HG03442 (cell line): ENCODE data around the gene CLMP.

ENCODE experiments used
- ATAC-seq: cut with Tn5 transposase; IDR thresholded peaks from one replicate; pipeline ENCODE4 v1.9.1; 2021; ENCODE audit warnings: mild to moderate bottlenecking, moderate library complexity; ENCODE audit not compliant: unreplicated experiment

Gene CLMP

GRCh38 chr11:123191939-123192338 lies 3.1 kb downstream of the CLMP start:
- ATAC-seq = no peak

DNA sequence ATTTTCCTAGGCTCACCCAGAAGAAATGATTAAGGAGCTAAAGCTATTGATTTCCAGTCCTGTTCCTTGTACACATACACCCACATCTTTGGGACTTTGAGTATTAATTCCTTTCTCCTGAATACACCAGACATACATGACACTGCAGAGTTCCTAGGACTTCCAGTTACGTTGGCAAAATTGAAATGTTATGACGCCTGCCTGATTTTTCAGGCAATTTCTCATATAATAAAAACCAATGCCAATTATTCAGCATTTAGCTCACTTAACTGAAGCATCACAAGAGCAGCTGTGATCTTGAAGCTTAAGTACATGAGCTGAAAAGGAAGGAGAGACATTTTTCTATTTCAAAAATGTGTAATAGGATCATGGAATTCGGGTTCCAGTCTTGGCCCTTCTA lies 4.5 kb downstream of the CLMP start:
- ATAC-seq = no peak

DNA sequence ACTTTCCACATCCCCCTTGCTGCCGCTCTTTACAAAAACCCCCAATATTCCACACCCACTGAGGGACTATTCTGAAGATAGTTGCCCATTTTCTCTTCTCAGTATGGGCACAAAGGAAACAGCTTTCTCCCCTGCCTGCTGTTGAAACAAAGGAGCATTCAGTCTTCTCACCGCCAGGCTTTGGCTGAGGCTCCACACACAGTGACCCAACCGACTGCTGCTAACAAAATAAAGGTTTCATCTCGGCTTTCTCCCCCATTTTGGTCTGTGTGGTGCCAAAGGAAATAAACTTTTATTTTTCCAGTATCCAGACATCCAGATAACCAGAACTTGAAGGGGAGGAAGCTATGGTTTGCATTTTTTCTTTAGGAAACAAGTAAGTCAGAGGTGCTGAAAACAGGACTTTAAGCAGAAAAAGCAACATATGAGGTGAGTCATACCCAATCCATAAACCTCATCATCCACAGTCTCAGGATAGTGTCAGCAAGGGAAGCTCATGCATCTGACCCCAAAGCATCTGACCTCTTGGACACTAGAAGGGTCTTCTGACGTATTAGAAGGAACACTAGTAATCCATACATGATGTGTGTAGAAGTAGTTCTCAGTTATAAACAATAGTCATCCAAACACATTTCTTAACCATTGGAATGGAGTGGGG lies 6.4 kb downstream of the CLMP start:
- no peak for ATAC-seq

- no peak for ATAC-seq
Observed at GRCh38 chr11:123187665-123188507, 7.2 kb downstream of the CLMP start.

- ATAC-seq = no peak
Observed at GRCh38 chr11:123187248-123187647, 7.8 kb downstream of the CLMP start.

DNA sequence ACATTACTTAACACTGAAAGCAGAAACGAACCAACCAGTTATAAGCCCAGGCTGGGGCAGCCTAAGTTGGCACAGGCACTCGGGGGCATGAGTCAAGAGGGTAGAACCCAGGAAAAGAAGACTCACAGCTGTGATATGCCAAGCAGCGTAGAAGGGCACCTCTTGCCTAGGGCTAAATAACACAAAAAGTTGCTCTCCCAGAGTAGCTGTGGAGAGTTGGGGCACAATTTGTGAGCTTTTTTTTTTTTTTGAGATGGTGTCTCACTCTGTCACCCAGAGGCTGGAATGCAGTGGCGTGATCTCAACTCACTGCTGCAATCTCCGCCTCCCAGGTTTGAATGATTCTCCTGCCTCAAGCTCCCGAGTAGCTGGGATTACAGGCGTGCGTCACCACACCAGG lies 8.8 kb downstream of the CLMP start:
- no peak for ATAC-seq

DNA sequence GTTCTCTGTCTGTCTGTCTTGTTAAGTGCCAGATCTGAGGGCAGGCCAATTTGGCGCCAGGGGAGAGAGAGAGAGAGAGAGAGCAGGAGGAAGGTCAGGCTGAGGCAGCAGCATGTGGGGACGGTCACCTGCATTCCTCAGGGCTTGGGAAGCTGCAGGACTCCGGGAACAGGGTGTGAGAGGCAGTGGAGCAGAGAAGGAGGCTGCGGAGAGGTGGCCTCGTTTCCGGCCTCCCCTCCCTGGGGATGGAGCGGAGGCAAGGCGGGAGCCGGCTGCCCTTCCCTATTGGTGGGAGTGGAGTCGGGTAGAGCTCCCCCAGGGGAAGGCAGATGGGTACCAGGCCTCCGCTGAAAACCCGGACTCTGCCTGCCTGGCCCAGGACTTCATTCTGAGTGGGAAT lies 9.7 kb downstream of the CLMP start:
- no peak for ATAC-seq

DNA sequence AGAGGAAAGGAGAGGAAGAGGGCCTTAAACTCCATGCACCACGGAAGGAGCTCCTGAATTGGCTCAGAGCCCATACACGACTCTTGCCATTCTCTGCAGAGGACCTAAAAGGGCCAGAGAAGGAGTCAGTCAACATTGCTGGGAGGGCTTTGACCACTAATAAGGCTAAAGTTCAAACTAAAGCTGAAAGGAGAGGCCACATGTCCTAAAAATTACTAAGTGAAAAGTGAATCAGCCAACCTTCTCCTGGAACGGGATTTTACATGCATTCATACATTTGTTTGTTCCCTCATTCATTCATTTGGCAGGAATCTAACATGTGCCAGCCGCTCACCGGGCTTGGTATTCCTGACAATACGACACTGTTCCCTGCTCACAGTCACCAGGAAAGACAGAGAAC lies 10.5 kb downstream of the CLMP start:
- no peak for ATAC-seq

DNA sequence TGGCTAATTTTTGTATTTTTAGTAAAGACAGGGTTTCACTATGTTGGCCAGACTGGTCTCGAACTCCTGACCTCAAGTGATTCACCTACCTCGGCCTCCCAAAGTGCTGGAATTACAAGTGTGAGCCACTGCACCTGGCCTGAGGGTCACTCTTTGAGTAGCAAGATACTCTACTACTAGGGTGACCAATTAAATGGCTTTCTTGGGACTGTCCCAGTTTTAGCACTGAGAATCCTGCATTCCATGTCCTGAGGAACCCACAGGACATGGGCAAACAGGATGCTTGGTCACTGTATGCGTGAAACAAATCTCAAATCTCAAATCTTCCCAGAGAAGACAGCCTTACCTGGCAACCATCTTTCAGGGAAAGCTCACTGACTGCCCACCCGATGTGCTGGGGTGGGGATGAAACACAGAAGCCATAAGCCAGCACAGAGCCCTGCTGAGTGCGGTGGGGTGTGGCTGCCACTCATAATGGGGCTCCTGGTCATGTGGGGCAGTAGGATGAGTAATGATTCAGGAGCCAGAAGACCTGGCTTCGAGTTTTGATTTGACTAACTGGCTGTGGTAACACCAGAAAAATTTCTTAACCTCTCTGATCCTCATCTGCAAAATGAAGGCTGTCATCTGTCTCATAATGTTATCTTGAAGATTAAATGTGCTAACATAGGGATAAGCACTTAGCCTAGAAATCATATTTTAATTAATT lies 11.5 kb downstream of the CLMP start:
- ATAC-seq = no peak

DNA sequence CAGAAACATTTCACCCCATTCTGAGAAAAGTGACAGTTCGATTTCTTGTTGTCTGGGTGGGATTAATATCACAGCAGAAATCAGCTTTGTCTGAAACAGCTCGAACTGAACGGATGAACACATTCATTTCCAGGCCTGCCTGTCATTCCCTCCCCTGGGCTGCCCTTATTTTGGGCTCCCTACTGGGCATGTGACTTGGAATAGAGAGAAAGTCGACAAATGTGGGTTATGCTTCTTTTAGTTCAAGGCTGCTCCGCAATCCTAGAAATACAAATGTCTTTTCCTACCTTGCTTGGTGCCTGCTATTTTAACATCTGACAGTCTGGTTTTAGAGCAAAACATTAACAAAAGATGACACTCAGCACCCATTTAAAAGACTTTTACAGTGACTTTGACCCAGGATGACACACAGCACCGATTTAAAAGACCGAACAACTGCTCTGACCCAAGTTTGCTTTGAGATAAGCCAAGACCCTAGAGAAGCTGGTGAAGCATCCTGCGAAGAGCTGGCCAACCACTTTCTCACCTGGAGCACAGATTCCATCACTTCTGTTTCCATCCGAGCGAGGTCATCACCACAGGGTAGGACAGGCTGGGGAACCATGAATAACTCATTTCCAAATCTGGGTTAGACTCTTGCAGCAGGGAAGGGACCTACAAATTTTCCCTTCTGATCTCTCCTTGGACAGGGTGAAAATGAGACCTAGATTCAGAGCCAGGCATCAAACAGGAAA lies 13.1 kb downstream of the CLMP start:
- ATAC-seq = no peak

DNA sequence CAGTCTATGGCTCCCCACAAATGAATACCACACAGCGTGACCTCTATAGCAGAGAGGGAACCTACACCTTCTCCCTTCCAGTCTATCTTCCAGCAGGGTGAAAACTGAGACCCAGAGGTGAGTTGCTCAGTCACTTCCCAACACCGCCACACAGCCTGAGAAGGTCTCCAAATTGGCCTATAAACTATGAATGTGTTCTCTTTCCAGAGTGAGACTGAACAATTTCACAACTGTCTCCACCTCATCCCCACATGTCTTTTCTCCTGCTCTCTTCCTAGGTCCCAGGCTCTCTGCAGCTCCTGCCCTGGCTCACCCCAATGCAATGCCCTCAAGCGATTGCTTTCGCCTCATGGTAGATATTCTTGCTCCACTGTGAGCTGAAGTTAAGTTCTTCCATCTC lies 14.0 kb downstream of the CLMP start:
- no peak for ATAC-seq

DNA sequence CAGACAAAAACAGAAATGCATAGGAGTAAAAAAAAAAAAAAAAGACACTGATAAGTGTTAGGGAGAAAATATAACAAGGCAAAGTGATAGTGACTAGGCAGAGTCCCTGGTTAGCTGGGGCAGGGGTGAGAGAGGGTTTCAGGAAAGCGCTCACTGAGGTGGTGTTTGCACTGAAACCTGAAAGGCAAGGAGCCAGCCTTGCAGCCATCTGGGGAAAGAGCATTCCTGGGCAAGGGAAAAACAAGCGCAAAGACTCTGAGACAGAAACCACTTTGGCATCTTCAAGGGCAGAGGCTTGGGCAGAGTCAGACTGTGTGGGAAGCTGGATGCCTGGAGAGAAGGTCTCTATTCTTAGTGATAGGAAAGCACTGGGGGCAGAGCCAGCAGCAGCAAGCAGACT lies 14.5 kb downstream of the CLMP start:
- ATAC-seq = no peak

- no peak for ATAC-seq
Observed at GRCh38 chr11:123180166-123180565, 14.9 kb downstream of the CLMP start.

DNA sequence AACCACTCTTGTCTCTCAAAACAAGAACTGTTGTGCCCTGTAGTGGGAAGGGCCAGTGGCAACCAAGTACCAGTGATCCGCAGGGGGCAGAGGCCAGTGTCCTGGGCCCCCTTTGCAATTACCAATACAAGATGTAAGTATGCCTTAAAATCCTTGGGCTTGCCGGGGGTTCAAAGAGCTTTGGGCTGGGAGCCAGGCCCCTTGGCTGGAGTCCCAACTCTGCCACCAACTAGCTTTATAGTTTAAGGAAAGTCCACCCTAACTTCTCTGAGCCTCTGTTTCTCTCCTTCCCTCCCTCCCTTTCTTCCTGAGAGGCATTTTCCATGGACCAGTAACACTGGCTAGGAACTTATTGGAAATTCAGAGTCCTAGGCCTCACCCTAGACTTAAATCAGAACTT lies 15.5 kb downstream of the CLMP start:
- no peak for ATAC-seq

DNA sequence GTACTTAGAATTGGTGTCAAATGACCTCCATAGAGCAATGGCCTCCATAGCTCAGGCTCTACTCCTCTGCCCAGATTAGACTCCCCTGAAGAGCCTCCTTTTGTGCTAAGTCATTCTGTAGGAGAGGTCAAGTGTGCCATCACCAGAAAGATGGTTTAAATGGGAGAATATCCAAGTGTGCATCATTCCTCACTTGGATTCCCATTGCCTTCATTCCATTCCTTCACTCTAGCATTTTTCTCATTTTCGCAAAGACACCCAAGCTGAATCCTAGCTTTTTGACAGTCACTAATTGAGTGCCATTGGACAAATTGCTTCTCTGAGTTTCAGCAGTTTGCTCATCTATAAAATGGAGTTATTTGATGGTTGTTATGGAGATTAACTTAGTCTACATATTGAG lies 16.9 kb downstream of the CLMP start:
- no peak for ATAC-seq

DNA sequence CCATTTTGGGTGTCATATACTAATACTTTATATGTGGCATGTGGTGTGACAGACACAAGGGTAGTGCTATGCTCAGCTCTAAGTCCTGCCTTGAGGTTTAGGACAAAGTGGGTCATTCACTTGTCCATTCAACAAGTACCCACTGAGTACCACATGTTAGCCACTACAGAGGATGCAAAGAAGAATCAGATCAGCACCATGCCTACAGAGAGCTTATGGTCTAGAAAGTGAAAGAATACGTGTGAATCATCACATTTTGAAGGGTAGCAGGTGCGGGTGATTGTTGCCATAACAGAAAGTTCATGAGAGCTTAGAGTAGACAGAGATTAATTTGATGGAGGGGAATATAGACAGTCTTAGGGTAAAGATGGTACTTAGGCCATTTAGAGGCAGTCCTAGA lies 18.3 kb downstream of the CLMP start:
- ATAC-seq = no peak

- no peak for ATAC-seq
Observed at GRCh38 chr11:123174196-123175183, 20.6 kb downstream of the CLMP start.

GRCh38 chr11:123173856-123174186 lies 21.2 kb downstream of the CLMP start:
- ATAC-seq = no peak

DNA sequence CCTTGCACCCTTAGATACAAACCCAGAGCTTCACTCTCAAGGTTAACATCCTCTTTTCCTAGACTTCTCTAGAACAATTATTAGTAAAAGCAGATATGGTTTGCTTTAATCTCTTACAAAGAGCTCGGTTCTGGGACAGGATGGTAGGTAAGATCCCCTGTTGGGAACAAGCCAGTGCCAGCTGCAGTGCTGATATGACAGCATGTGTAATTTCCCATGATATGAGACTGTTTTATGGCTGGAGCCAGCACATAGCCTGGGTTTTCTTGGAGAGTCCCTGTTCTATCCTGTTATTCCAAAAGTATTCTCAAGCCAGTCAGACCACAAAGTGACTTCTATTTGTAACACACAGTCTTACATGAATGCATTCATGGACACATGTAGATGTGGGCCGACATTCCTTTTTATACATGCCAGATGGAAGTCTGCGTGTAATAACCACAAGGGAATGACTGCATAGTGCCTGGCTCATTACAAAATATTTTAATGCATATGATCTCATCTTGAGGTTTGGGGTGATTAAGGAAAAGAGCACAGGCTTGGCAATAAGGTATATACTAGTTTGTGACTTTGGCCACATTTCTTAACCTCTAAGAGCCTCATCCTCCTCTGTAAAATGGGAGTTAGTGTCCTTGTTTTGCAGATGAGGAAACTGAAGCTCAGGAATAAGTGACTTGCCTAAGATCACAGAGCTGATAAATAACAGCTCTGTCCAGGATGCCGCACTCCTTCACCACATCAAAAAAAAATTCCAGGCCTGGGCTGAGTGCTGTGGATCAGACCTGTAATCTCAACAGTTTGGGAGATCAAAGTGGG lies 21.8 kb downstream of the CLMP start:
- no peak for ATAC-seq
